ENCODE measurements around the gene FRMD4A.

GRCh38 chr10:14353291-14353913 lies 22.7 kb upstream of the FRMD4A start:
- TF ChIP-seq POLR2A (IDR thresholded peaks at IDR 0.05) (no peak), EP300 (IDR thresholded peaks at IDR 0.05) (no peak), POLR2AphosphoS5 (IDR thresholded peaks at IDR 0.05) (no peak)
- TF ChIP-seq, protein P1, sequence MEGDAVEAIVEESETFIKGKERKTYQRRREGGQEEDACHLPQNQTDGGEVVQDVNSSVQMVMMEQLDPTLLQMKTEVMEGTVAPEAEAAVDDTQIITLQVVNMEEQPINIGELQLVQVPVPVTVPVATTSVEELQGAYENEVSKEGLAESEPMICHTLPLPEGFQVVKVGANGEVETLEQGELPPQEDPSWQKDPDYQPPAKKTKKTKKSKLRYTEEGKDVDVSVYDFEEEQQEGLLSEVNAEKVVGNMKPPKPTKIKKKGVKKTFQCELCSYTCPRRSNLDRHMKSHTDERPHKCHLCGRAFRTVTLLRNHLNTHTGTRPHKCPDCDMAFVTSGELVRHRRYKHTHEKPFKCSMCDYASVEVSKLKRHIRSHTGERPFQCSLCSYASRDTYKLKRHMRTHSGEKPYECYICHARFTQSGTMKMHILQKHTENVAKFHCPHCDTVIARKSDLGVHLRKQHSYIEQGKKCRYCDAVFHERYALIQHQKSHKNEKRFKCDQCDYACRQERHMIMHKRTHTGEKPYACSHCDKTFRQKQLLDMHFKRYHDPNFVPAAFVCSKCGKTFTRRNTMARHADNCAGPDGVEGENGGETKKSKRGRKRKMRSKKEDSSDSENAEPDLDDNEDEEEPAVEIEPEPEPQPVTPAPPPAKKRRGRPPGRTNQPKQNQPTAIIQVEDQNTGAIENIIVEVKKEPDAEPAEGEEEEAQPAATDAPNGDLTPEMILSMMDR (IDR thresholded peaks at IDR 0.05): no peak
